Trophoblast cell (in vitro differentiated cells and primary cell): Measurements from ENCODE around the gene AUTS2.

Experiments
- DNase-seq, 2 donors: peaks; one replicate each; pipeline ENCODE4 v3.0.0-alpha.2; 2016
- H2AFZ ChIP-seq: 2 replicates; pipeline ENCODE4 v1.6.1; 2013; ENCODE audit warnings: low read length, moderate library complexity, mild to moderate bottlenecking; ENCODE audit not compliant: insufficient read depth, poor library complexity
- H2AK5ac ChIP-seq: 2 replicates; pipeline ENCODE4 v1.6.1; 2013; ENCODE audit warnings: mild to moderate bottlenecking, low read length
- H2BK120ac ChIP-seq: 2 replicates; pipeline ENCODE4 v1.6.1; 2013; ENCODE audit warnings: low read length, mild to moderate bottlenecking, moderate library complexity; ENCODE audit not compliant: insufficient read depth, poor library complexity
- H2BK12ac ChIP-seq: 2 replicates; pipeline ENCODE4 v1.6.1; 2013; ENCODE audit warnings: mild to moderate bottlenecking, low read length, moderate library complexity
- H2BK5ac ChIP-seq: 2 replicates; pipeline ENCODE4 v1.6.1; 2013; ENCODE audit warnings: low read length, low read depth, moderate library complexity, mild to moderate bottlenecking; ENCODE audit not compliant: poor library complexity
- H3K14ac ChIP-seq: 2 replicates; pipeline ENCODE4 v1.6.1; 2013; ENCODE audit warnings: mild to moderate bottlenecking, low read length
- H3K18ac ChIP-seq: 2 replicates; pipeline ENCODE4 v1.6.1; 2013; ENCODE audit warnings: mild to moderate bottlenecking, low read length
- H3K23ac ChIP-seq: 2 replicates; pipeline ENCODE4 v1.6.1; 2013; ENCODE audit warnings: low read length
- H3K27ac ChIP-seq: 2 replicates; pipeline ENCODE4 v1.5.1; 2013; ENCODE audit warnings: low read depth, mild to moderate bottlenecking, inconsistent platforms, low read length, moderate library complexity
- H3K27me3 ChIP-seq: 2 replicates; pipeline ENCODE4 v1.6.1; 2013; ENCODE audit warnings: inconsistent platforms, mild to moderate bottlenecking, low read length, moderate library complexity; ENCODE audit not compliant: insufficient read depth
- H3K36me3 ChIP-seq, 2 experiments: 1 replicate in 1 of 2; 2 replicates in 1 of 2; pipeline ENCODE4 v1.6.1; 2013; ENCODE audit warnings: low read length in 2 of 2, mild to moderate bottlenecking in 2 of 2, moderate library complexity in 1 of 2; ENCODE audit not compliant: insufficient read depth in 2 of 2, control insufficient read depth in 1 of 2
- H3K4ac ChIP-seq: 2 replicates; pipeline ENCODE4 v1.6.1; 2013; ENCODE audit warnings: low read depth, mild to moderate bottlenecking, low read length, moderate library complexity
- H3K4me1 ChIP-seq, 2 experiments: 1 replicate in 1 of 2; 2 replicates in 1 of 2; pipeline ENCODE4 v1.6.1; 2013; ENCODE audit warnings: low read length in 2 of 2, mild to moderate bottlenecking in 2 of 2, moderate library complexity in 1 of 2; ENCODE audit not compliant: insufficient read depth in 2 of 2, control insufficient read depth in 1 of 2
- H3K4me2 ChIP-seq: 2 replicates; pipeline ENCODE4 v1.6.1; 2013; ENCODE audit warnings: inconsistent platforms, mild to moderate bottlenecking, low read length, moderate library complexity
- H3K4me3 ChIP-seq: 2 replicates; pipeline ENCODE4 v1.5.1; 2013; ENCODE audit warnings: mild to moderate bottlenecking, low read depth, low read length, inconsistent platforms
- H3K79me1 ChIP-seq: one replicate; pipeline ENCODE4 v1.6.1; 2013; ENCODE audit warnings: low read length
- H3K79me2 ChIP-seq: 2 replicates; pipeline ENCODE4 v1.6.1; 2013; ENCODE audit warnings: low read length, mild to moderate bottlenecking; ENCODE audit not compliant: control insufficient read depth, insufficient read depth, poor library complexity
- H3K9ac ChIP-seq: 2 replicates; pipeline ENCODE4 v1.6.1; 2013; ENCODE audit warnings: mild to moderate bottlenecking, low read length
- H3K9me3 ChIP-seq: 2 replicates; pipeline ENCODE4 v1.6.1; 2013; ENCODE audit warnings: low read depth, mild to moderate bottlenecking, control low read depth, inconsistent platforms, low read length; ENCODE audit not compliant: insufficient read depth
- H4K12ac ChIP-seq: 2 replicates; pipeline ENCODE4 v1.6.1; 2013; ENCODE audit warnings: low read depth, mild to moderate bottlenecking, low read length, moderate library complexity
- H4K8ac ChIP-seq: 2 replicates; pipeline ENCODE4 v1.6.1; 2013; ENCODE audit warnings: low read depth, mild to moderate bottlenecking, low read length, moderate library complexity
- H4K91ac ChIP-seq: one replicate; pipeline ENCODE4 v1.6.1; 2013; ENCODE audit warnings: low read depth, mild to moderate bottlenecking, low read length, moderate library complexity
- WGBS: extraction: QIAGEN DNeasy Blood & Tissue Kit; methylation state at CpG from one replicate; pipeline ENCODE4 v1.1.7; 2013; ENCODE audit warnings: missing lambda C conversion rate; ENCODE audit not compliant: insufficient read length, insufficient coverage; ENCODE audit errors: extremely low coverage; 5-methylcytosine and 5-hydroxymethylcytosine counted together

The AUTS2 gene

GRCh38 chr7:70456719-70457118, 858.4 kb downstream of the AUTS2 start:
- Histone ChIP-seq H3K14ac (no peak overlapping the region), H2BK120ac (no peak overlapping the region), H3K36me3 (no peaks in the 10 kb centered on the region), H4K8ac (no peak overlapping the region), H4K12ac (no peak overlapping the region), H3K4ac (no peak overlapping the region), H3K79me2 (no peaks in the 10 kb centered on the region), H4K91ac (no peak overlapping the region), H2AFZ (no peak overlapping the region), H3K4me1 (peaks cover 19% of the 10 kb centered on the region in 2 experiments), H3K9ac (no peak overlapping the region), H3K27ac (no peak overlapping the region), H3K4me2 (no peak overlapping the region), H3K23ac (no peak overlapping the region), H3K4me3 (peak overlapping the region; percentile 25), H3K79me1 (peaks cover 13% of the 10 kb centered on the region), H3K27me3 (no peaks in the 10 kb centered on the region), H3K9me3 (peaks cover 5% of the 10 kb centered on the region), H2BK5ac (no peak overlapping the region), H2AK5ac (no peak overlapping the region), H3K18ac (no peak overlapping the region), H2BK12ac (no peak overlapping the region)
- WGBS: no CpG with 5 or more reads among the region's 4 CpGs
- DNase-seq: no peak

DNA sequence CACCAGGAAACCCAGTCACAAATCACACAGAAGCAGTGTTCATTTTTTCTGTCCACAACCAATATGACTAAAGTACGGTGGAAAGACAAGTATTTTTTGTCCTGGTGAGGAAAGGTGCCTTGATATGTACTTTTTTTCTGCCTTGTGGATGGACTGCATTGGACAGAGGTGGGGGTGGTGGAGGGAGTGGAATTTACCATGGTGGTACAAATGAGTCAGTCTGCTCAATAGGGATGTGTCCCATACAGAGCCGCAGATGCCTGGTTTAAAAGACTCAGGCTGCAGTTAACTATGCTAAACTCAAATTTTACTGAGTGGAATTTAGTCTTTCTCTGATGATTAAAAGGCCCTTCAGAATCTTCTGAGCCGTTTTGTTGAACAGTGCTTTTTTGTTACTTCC, 859.2 kb downstream of the AUTS2 start:
- Histone ChIP-seq H3K4me2 (no peak overlapping the region), H2BK12ac (no peak overlapping the region), H4K91ac (no peak overlapping the region), H2BK120ac (no peak overlapping the region), H3K9ac (no peak overlapping the region), H3K4me1 (peaks cover 19% of the 10 kb centered on the region in 2 experiments), H4K8ac (no peak overlapping the region), H3K4ac (no peak overlapping the region), H3K27ac (no peak overlapping the region), H3K18ac (no peak overlapping the region), H3K14ac (no peak overlapping the region), H3K79me2 (no peaks in the 10 kb centered on the region), H3K27me3 (no peaks in the 10 kb centered on the region), H2AFZ (no peak overlapping the region), H2BK5ac (no peak overlapping the region), H3K36me3 (no peaks in the 10 kb centered on the region), H3K9me3 (peaks cover 5% of the 10 kb centered on the region), H3K23ac (no peak overlapping the region), H3K4me3 (no peak overlapping the region), H2AK5ac (no peak overlapping the region), H3K79me1 (peaks cover 13% of the 10 kb centered on the region), H4K12ac (no peak overlapping the region)
- no peak for DNase-seq
- WGBS: no CpG with 5 or more reads among the region's 3 CpGs

- DNase-seq: no peak
- Histone ChIP-seq H2AK5ac (no peak overlapping the region), H3K4me2 (no peak overlapping the region), H2BK12ac (peak overlapping the region; percentile 42), H4K91ac (peak overlapping the region; percentile 4), H2BK5ac (no peak overlapping the region), H4K8ac (no peak overlapping the region), H3K27ac (no peak overlapping the region), H3K23ac (no peak overlapping the region), H4K12ac (no peak overlapping the region), H3K18ac (no peak overlapping the region), H3K79me2 (no peaks in the 10 kb centered on the region), H3K36me3 (no peaks in the 10 kb centered on the region), H3K9ac (no peak overlapping the region), H3K79me1 (peaks cover 13% of the 10 kb centered on the region), H2AFZ (peak overlapping the region; percentile 30), H3K4me1 (peaks cover 19% of the 10 kb centered on the region in 2 experiments), H3K14ac (no peak overlapping the region), H2BK120ac (peak overlapping the region; percentile 59), H3K4ac (no peak overlapping the region), H3K9me3 (peaks cover 5% of the 10 kb centered on the region), H3K27me3 (no peaks in the 10 kb centered on the region), H3K4me3 (no peak overlapping the region)
- no CpG with 5 or more reads among the region's 8 CpGs for WGBS
Observed at GRCh38 chr7:70457883-70458680, 859.8 kb downstream of the AUTS2 start.

DNA sequence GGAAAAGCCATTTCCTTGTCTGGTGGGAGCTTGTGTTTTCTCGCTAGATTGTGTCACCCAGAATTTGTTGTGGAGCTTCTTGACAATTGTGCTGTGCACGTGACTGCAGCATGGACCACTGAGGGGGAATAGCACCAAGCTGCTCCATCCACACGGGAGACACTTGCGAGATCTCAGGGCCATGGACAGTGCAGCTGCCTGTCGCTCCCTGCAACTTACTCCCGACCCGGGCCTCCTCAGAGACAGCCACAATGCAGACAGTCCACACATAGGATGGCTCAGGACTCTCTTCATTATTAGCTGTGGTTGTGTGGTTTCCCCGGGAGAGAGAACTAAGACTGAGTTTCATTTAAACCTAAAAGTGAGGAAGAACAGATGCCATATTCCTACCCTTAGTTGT, 860.5 kb downstream of the AUTS2 start:
- H3K4me2 ChIP-seq: no peak overlapping the region
- no peak overlapping the region for H3K18ac ChIP-seq
- no peak overlapping the region for H3K9ac ChIP-seq
- no peaks in the 10 kb centered on the region for H3K79me2 ChIP-seq
- peak overlapping the region; percentile 83 for H4K91ac ChIP-seq
- WGBS: no CpG with 5 or more reads among the region's 8 CpGs
- no peak overlapping the region for H2AFZ ChIP-seq
- H3K4me1 ChIP-seq: peaks cover 19% of the 10 kb centered on the region in 2 experiments
- H3K4me3 ChIP-seq: no peak overlapping the region
- H3K14ac ChIP-seq: no peak overlapping the region
- H2AK5ac ChIP-seq: peak overlapping the region; percentile 86
- H3K9me3 ChIP-seq: peaks cover 3% of the 10 kb centered on the region
- peak overlapping the region; percentile 37 for H2BK12ac ChIP-seq
- H2BK120ac ChIP-seq: peak overlapping the region; percentile 59
- H3K4ac ChIP-seq: no peak overlapping the region
- H4K12ac ChIP-seq: no peak overlapping the region
- peak overlapping the region; percentile 58 for H3K27ac ChIP-seq
- peaks cover 13% of the 10 kb centered on the region for H3K79me1 ChIP-seq
- H3K36me3 ChIP-seq: no peaks in the 10 kb centered on the region
- no peak overlapping the region for H4K8ac ChIP-seq
- H2BK5ac ChIP-seq: peak overlapping the region; percentile 22
- no peak for DNase-seq
- no peak overlapping the region for H3K23ac ChIP-seq
- no peaks in the 10 kb centered on the region for H3K27me3 ChIP-seq
